K562 (cell line): ENCODE measurements around the gene SPDEF. TPM values are rescaled to one million over a fixed set of nuclear protein-coding genes. Genes with fewer than 3 reads are reported as not detected.
A peak's percentile ranks its signal among the peaks of the same experiment; 100 is the strongest.

ENCODE experiments used
- ATAC-seq: fragments of 200-7000 bp; cut with Tn5 transposase; 3 replicates; pipeline ENCODE4 v1.9.1; 2020; ENCODE audit warnings: moderate library complexity
- BruUV-seq: library from RNA; stranded (reverse); fragments of 400-500 nt; replicated peaks from 2 replicates; lab custom pipeline; 2021; lab: Mats Ljungman, UMichigan
- CTCF ChIA-PET: fragments of 300-600 bp; formaldehyde crosslinking; extraction: SDS; loops from one replicate; lab custom pipeline; 2021; ENCODE audit warnings: low intra/inter-chr PET ratio; lab: Yijun Ruan, JAX
- POLR2A ChIA-PET: fragments of 300-600, 350-650 bp; sonication (Branson Sonifier 250); formaldehyde crosslinking; extraction: SDS; loops from one replicate; lab custom pipeline; 2021; ENCODE audit warnings: antibody characterized with exemption, inconsistent platforms; lab: Yijun Ruan, JAX
- DNase-seq, 4 experiments: peaks; one replicate each; pipeline versions ENCODE4 v3.0.0 to v3.0.0-alpha.2; 2011 to 2018; ENCODE audit warnings: low spot score in 3 of 4, mixed read lengths in 3 of 4; ENCODE audit errors: extremely low read depth in 1 of 4
- FAIRE-seq: peaks from 2 replicates; lab custom pipeline; 2011; peaks lifted over from hg19 to GRCh38; lab: Jason Lieb, UNC
- H2AFZ ChIP-seq: 2 replicates; pipeline ENCODE4 v1.6.0; 2011; ENCODE audit warnings: low read depth, low read length, control low read depth, inconsistent platforms
- H3K27ac ChIP-seq: fragments of 200-600 bp; 3 replicates; pipeline ENCODE4 v1.8.0; 2011; ENCODE audit warnings: low read depth, mild to moderate bottlenecking, control low read depth, inconsistent platforms, low read length, moderate library complexity, mixed read lengths; ENCODE audit errors: extremely low read depth
- H3K27me3 ChIP-seq, 2 experiments: fragments of 300-600 bp in 1 of 2; 2 replicates in 1 of 2; 3 replicates in 1 of 2; pipeline versions ENCODE4 v1.6.0 to v1.8.0; 2011; ENCODE audit warnings: inconsistent platforms in 2 of 2, low read length in 2 of 2, mild to moderate bottlenecking in 1 of 2, mixed read lengths in 1 of 2, moderate library complexity in 1 of 2; ENCODE audit not compliant: control insufficient read depth in 2 of 2, insufficient read depth in 2 of 2
- H3K36me3 ChIP-seq: fragments of 300-600 bp; 3 replicates; pipeline ENCODE4 v1.8.0; 2011; ENCODE audit warnings: mild to moderate bottlenecking, low read length, inconsistent platforms; ENCODE audit not compliant: control insufficient read depth, insufficient read depth
- H3K4me1 ChIP-seq, 2 experiments: fragments of 200-600 bp in 1 of 2; replicated peaks in 1 of 2; 2 replicates in 1 of 2; 3 replicates in 1 of 2; pipeline versions ENCODE4 v1.5.1 to v1.8.0; 2011; ENCODE audit warnings: inconsistent platforms in 2 of 2, low read length in 2 of 2, mild to moderate bottlenecking in 1 of 2, mixed read lengths in 1 of 2, moderate library complexity in 1 of 2; ENCODE audit not compliant: control insufficient read depth in 2 of 2, insufficient read depth in 2 of 2
- H3K4me2 ChIP-seq: 2 replicates; pipeline ENCODE4 v1.6.1; 2011; ENCODE audit warnings: low read length, control low read depth, inconsistent platforms, mixed read lengths; ENCODE audit not compliant: insufficient read depth
- H3K4me3 ChIP-seq: fragments of 200-600 bp; sonication (generic), shearing (Covaris generic); 2 replicates; pipeline ENCODE4 v1.5.1; 2016; ENCODE audit warnings: control low read depth, inconsistent platforms
- H3K79me2 ChIP-seq: fragments of 200-600 bp; 3 replicates; pipeline ENCODE4 v1.8.0; 2011; ENCODE audit warnings: low read length, inconsistent platforms; ENCODE audit not compliant: control insufficient read depth, insufficient read depth
- H3K9ac ChIP-seq, 2 experiments: 2 replicates each; pipeline versions ENCODE4 v1.6.0 to v1.6.1; 2011; ENCODE audit warnings: low read depth in 2 of 2, low read length in 2 of 2, control low read depth in 1 of 2, inconsistent platforms in 1 of 2, mild to moderate bottlenecking in 1 of 2, mixed read lengths in 1 of 2; ENCODE audit not compliant: insufficient read depth in 1 of 2
- H3K9me1 ChIP-seq: one replicate; pipeline ENCODE4 v1.6.0; 2011; ENCODE audit warnings: inconsistent platforms, mild to moderate bottlenecking, low read length, moderate library complexity; ENCODE audit not compliant: control insufficient read depth, insufficient read depth
- H3K9me3 ChIP-seq: replicated peaks from 2 replicates; pipeline ENCODE4 v1.5.1; 2011; ENCODE audit warnings: low read depth, low read length, inconsistent platforms; ENCODE audit not compliant: control insufficient read depth, insufficient read depth
- H4K20me1 ChIP-seq: replicated peaks from 2 replicates; pipeline ENCODE4 v1.6.1; 2011; ENCODE audit warnings: low read length, inconsistent platforms, mixed read lengths; ENCODE audit not compliant: control insufficient read depth, insufficient read depth
- ARNT ChIP-seq, 2 experiments: fragments of 450-650 bp; IDR thresholded peaks; 2 replicates each; pipeline ENCODE4 v1.6.1; 2016; ENCODE audit warnings: mild to moderate bottlenecking in 1 of 2
- BCL6 ChIP-seq: fragments of 250-450 bp; sonication (Bioruptor Pico); IDR thresholded peaks from 2 replicates; pipeline ENCODE4 v1.4.0; 2020
- CCAR2 ChIP-seq: fragments of 200-400 bp; formaldehyde crosslinking; IDR thresholded peaks from 2 replicates; pipeline ENCODE4 v1.6.1; 2017; ENCODE audit warnings: mild to moderate bottlenecking, low read depth, low read length
- ETV6 ChIP-seq, 3 experiments: fragments of 150-350 bp in 1 of 3; sonication (generic) in 1 of 3; formaldehyde crosslinking in 1 of 3; IDR thresholded peaks; 2 replicates each; pipeline versions ENCODE4 v1.6.1 to v1.8.0; 2014 to 2022; ENCODE audit warnings: borderline replicate concordance in 2 of 3, low read depth in 2 of 3, antibody characterized with exemption in 1 of 3, low read length in 1 of 3, mild to moderate bottlenecking in 1 of 3, missing genetic modification reagents in 1 of 3
- FOXA3 ChIP-seq, 2 experiments: fragments of 450-650 bp in 1 of 2; sonication (generic) in 1 of 2; formaldehyde crosslinking; IDR thresholded peaks in 1 of 2; conservative IDR thresholded peaks in 1 of 2; 2 replicates each; pipeline versions ENCODE4 v1.4.0 to v1.8.0; 2020 to 2022; ENCODE audit warnings: mild to moderate bottlenecking in 2 of 2, missing genetic modification reagents in 1 of 2
- JUNB ChIP-seq: fragments of 450-650 bp; formaldehyde crosslinking; conservative IDR thresholded peaks from 2 replicates; pipeline ENCODE4 v1.4.0; 2020; ENCODE audit warnings: mild to moderate bottlenecking
- KAT2B ChIP-seq: IDR thresholded peaks from one replicate; pipeline ENCODE4 v1.6.1; 2012; ENCODE audit warnings: low read depth, mild to moderate bottlenecking, control low read depth, inconsistent platforms, low read length, moderate library complexity
- PREB ChIP-seq: sonication (generic); formaldehyde crosslinking; IDR thresholded peaks from 2 replicates; pipeline ENCODE4 v1.8.1; 2023; ENCODE audit warnings: mild to moderate bottlenecking, missing genetic modification reagents
- RB1 ChIP-seq: fragments of 450-650 bp; IDR thresholded peaks from 2 replicates; pipeline ENCODE4 v1.6.1; 2017; ENCODE audit warnings: low read depth, mild to moderate bottlenecking
- RBM22 ChIP-seq: fragments of 200-400 bp; formaldehyde crosslinking; IDR thresholded peaks from 2 replicates; pipeline ENCODE4 v1.6.1; 2018; ENCODE audit warnings: low read length, low read depth; ENCODE audit not compliant: poor library complexity, severe bottlenecking
- RREB1 ChIP-seq: fragments of 250-450 bp; sonication (Bioruptor Pico); IDR thresholded peaks from 2 replicates; pipeline ENCODE4 v1.4.0; 2020
- SMAD4 ChIP-seq: fragments of 250-450 bp; sonication (Bioruptor Pico); conservative IDR thresholded peaks from 2 replicates; pipeline ENCODE4 v1.8.0; 2021; ENCODE audit warnings: inconsistent platforms, mild to moderate bottlenecking, moderate library complexity
- ZBTB9 ChIP-seq: fragments of 450-650 bp; formaldehyde crosslinking; IDR thresholded peaks from 2 replicates; pipeline ENCODE4 v1.4.0; 2020; ENCODE audit warnings: mild to moderate bottlenecking, moderate library complexity
- WGBS: fragments of 100-300 bp; shearing (Covaris generic); methylation state at CpG from one replicate; pipeline ENCODE4 v1.1.6; 2016; ENCODE audit warnings: low coverage, mixed read lengths; ENCODE audit not compliant: insufficient coverage; ENCODE audit errors: missing lambda C conversion rate; 5-methylcytosine and 5-hydroxymethylcytosine counted together
- in situ Hi-C: fragments of 300-500 bp; cut with MboI; formaldehyde crosslinking; loops from 4 replicates; pipeline ENCODE4 v1.15.0; 2018; ENCODE audit warnings: inconsistent platforms, mixed read lengths
- intact Hi-C: fragments of 100-400 bp; cut with micrococcal nuclease; formaldehyde crosslinking; loops from 2 replicates; pipeline ENCODE4 v1.14.2; 2022
- polyA plus RNA-seq, 8 experiments: library from polyadenylated mRNA; depleted of rRNA in 4 of 8; stranded (reverse) in 5 of 8; unstranded in 3 of 8; fragments of >200 nt; fragmentation: Nextera tagmentation in 2 of 8; fragmentation: Illumina TruSeq in 1 of 8; extraction: Ambion mirVana in 2 of 8; extraction: Trizol in 1 of 8; gene quantifications; 2 replicates each; pipeline versions ENCODE4 v1.2.1 to v1.2.3, GENCODE V29; 2011 to 2014; ENCODE audit warnings: inconsistent platforms in 1 of 8, missing spikeins in 1 of 8
- total RNA-seq, 7 experiments: library from RNA; depleted of rRNA in 6 of 7; stranded (reverse); fragments of >200 nt in 6 of 7; fragmentation: Illumina TruSeq in 2 of 7; extraction: Trizol in 2 of 7; gene quantifications; 2 replicates each; pipeline versions ENCODE4 v1.2.1 to v1.2.3, GENCODE V29; 2011 to 2021; ENCODE audit warnings: low replicate concordance in 1 of 7

SPDEF gene
- total and polyA plus RNA-seq, 9 of the 15 experiments (the other 6 are each of a cell fraction or from before 2014, with no cell fraction given) = 0.04 to 0.12 (median 0.11) TPM; not detected in 5

- ChIA-PET POLR2A (interaction anchor here (1.0 to 1.5 kb wide), 7 partner anchors 9 to 30 kb away, joined by 3 to 6 read pairs (median 3); no protein-coding TSS in a partner anchor), CTCF (no interaction called here)
- TF ChIP-seq RBM22 (peak; percentile 30), KAT2B (no peak), ZBTB9 (no peak), RB1 (no peak), JUNB (no peak), ETV6 (IDR thresholded peaks at IDR 0.05; ENCODE audit: borderline replicate concordance in 1 of 2, low read depth in 2 of 2, low read length in 1 of 2) (no peak), ETV6 (CRISPR knock-in tag; IDR thresholded peaks at IDR 0.05; ENCODE audit: borderline replicate concordance) (no peak), SMAD4 (no peak), PREB (CRISPR knock-in tag) (no peak), RREB1 (no peak), ARNT (IDR thresholded peaks at IDR 0.05) (no peak), FOXA3 (CRISPR knock-in tag; conservative IDR thresholded peaks at IDR 0.05 in 1 of 2, IDR thresholded peaks at IDR 0.05 in 1 of 2) (no peak), CCAR2 (no peak), BCL6 (CRISPR knock-in tag) (no peak)
Measured at GRCh38 chr6:34574647-34575293, 18.6 kb upstream of the SPDEF start.

More at GRCh38 chr6:34574647-34575293, 18.6 kb upstream of the SPDEF start:
- peak overlapping the region in 1 of 2 experiments; percentile 49; a peak in 1 of 4 replicates for H3K9ac ChIP-seq
- H4K20me1 ChIP-seq = no peaks in the 10 kb centered on the region; the same call in 1 of the 2 replicates
- peak; percentile 5; the same call in 1 of the 3 replicates for ATAC-seq
- no peaks in the 10 kb centered on the region for H3K27me3 ChIP-seq
- 51% methylated on average over 9 of the region's 10 CpGs for WGBS
- H2AFZ ChIP-seq = no peak overlapping the region
- no peak overlapping the region for H3K27ac ChIP-seq
- H3K36me3 ChIP-seq = no peaks in the 10 kb centered on the region
- no TSS peak for BruUV-seq
- intact Hi-C loops = no loop called here
- in situ Hi-C loops = no loop called here
- no peak overlapping the region for H3K4me2 ChIP-seq
- H3K79me2 ChIP-seq = no peaks in the 10 kb centered on the region
- H3K9me1 ChIP-seq = no peaks in the 10 kb centered on the region
- H3K4me3 ChIP-seq = no peak overlapping the region
- no peak for FAIRE-seq
- no peaks in the 10 kb centered on the region for H3K9me3 ChIP-seq
- H3K4me1 ChIP-seq = peaks cover 10 to 34% of the 10 kb centered on the region in 2 experiments; a peak in 4 of 5 replicates
- DNase-seq = no peak
